IMR-90 (cell line): Measurements from ENCODE around the gene CEP85. TPM values are rescaled to one million over a fixed set of nuclear protein-coding genes. Genes with fewer than 3 reads are reported as not detected.

Experiments
- ATAC-seq: fragments of 200-7000 bp; cut with Tn5 transposase; 2 replicates; pipeline ENCODE4 v1.9.1; 2020; ENCODE audit warnings: low read depth, mild to moderate bottlenecking, moderate library complexity
- BruUV-seq: library from RNA; stranded (reverse); fragments of 400-500 nt; replicated peaks from 2 replicates; lab custom pipeline; 2021; lab: Mats Ljungman, UMichigan
- CTCF ChIA-PET: fragments of 300-600 bp; formaldehyde crosslinking; extraction: SDS; loops from one replicate; lab custom pipeline; 2021; ENCODE audit warnings: antibody characterized with exemption; lab: Yijun Ruan, JAX
- POLR2A ChIA-PET: fragments of 300-600 bp; sonication (Branson Sonifier 250); formaldehyde crosslinking; loops from one replicate; lab custom pipeline; 2022; ENCODE audit warnings: antibody characterized with exemption; ENCODE audit not compliant: unreplicated experiment; lab: Charles Lee
- DNase-seq: peaks from one replicate; pipeline ENCODE4 v3.0.0; 2013
- H2AFZ ChIP-seq: replicated peaks from 2 replicates; pipeline ENCODE3; 2013; ENCODE audit warnings: low read length, mild to moderate bottlenecking; ENCODE audit not compliant: poor library complexity
- H2AK5ac ChIP-seq: 2 replicates; pipeline ENCODE4 v1.6.1; 2013; ENCODE audit warnings: low read depth, low read length, inconsistent platforms
- H2AK9ac ChIP-seq: replicated peaks from 2 replicates; pipeline ENCODE3; 2013; ENCODE audit warnings: mild to moderate bottlenecking, low read depth, low read length, moderate library complexity; ENCODE audit not compliant: poor library complexity
- H2BK120ac ChIP-seq: 2 replicates; pipeline ENCODE4 v1.6.1; 2013; ENCODE audit warnings: low read depth, low read length, inconsistent platforms
- H2BK15ac ChIP-seq: 3 replicates; pipeline ENCODE4 v1.6.1; 2013; ENCODE audit warnings: low read depth, low read length, inconsistent platforms
- H2BK20ac ChIP-seq: 2 replicates; pipeline ENCODE4 v1.6.1; 2013; ENCODE audit warnings: low read depth, mild to moderate bottlenecking, inconsistent platforms, low read length, moderate library complexity
- H2BK5ac ChIP-seq: 2 replicates; pipeline ENCODE4 v1.6.1; 2013; ENCODE audit warnings: mild to moderate bottlenecking, low read depth, low read length, inconsistent platforms; ENCODE audit not compliant: poor library complexity, severe bottlenecking
- H3K14ac ChIP-seq: replicated peaks from 2 replicates; pipeline ENCODE4 v1.6.1; 2013; ENCODE audit warnings: low read depth, low read length, inconsistent platforms
- H3K18ac ChIP-seq: 2 replicates; pipeline ENCODE4 v1.6.1; 2013; ENCODE audit warnings: low read depth, low read length, control low read depth
- H3K23ac ChIP-seq: 2 replicates; pipeline ENCODE4 v1.6.1; 2013; ENCODE audit warnings: low read depth, low read length, inconsistent platforms
- H3K27ac ChIP-seq: 2 replicates; pipeline ENCODE4 v1.5.1; 2013; ENCODE audit warnings: mild to moderate bottlenecking, control low read depth, low read length; ENCODE audit not compliant: insufficient read depth
- H3K27me3 ChIP-seq: 2 replicates; pipeline ENCODE4 v1.6.1; 2013; ENCODE audit warnings: low read length; ENCODE audit not compliant: control insufficient read depth, insufficient read depth
- H3K36me3 ChIP-seq: 2 replicates; pipeline ENCODE4 v1.6.1; 2013; ENCODE audit warnings: low read length, mixed read lengths; ENCODE audit not compliant: control insufficient read depth, insufficient read depth
- H3K4ac ChIP-seq: 2 replicates; pipeline ENCODE4 v1.6.1; 2013; ENCODE audit warnings: low read depth, low read length, inconsistent platforms
- H3K4me1 ChIP-seq: 2 replicates; pipeline ENCODE4 v1.6.1; 2013; ENCODE audit warnings: low read length, mixed read lengths; ENCODE audit not compliant: control insufficient read depth, insufficient read depth
- H3K4me2 ChIP-seq: 2 replicates; pipeline ENCODE4 v1.6.1; 2013; ENCODE audit warnings: low read depth, mild to moderate bottlenecking, control low read depth, low read length, moderate library complexity
- H3K4me3 ChIP-seq: 2 replicates; pipeline ENCODE4 v1.5.1; 2013; ENCODE audit warnings: low read depth, mild to moderate bottlenecking, control low read depth, low read length, moderate library complexity; ENCODE audit not compliant: insufficient read depth
- H3K56ac ChIP-seq: 2 replicates; pipeline ENCODE4 v1.6.1; 2013; ENCODE audit warnings: low read length, inconsistent platforms; ENCODE audit not compliant: insufficient read depth; ENCODE audit errors: extremely low read depth
- H3K79me1 ChIP-seq, 2 experiments: 2 replicates each; pipeline ENCODE4 v1.6.1; 2013; ENCODE audit warnings: low read length in 2 of 2, inconsistent platforms in 1 of 2, low read depth in 1 of 2
- H3K9ac ChIP-seq: 2 replicates; pipeline ENCODE4 v1.6.1; 2013; ENCODE audit warnings: low read depth, low read length, control low read depth
- H3K9me1 ChIP-seq: 2 replicates; pipeline ENCODE4 v1.6.1; 2013; ENCODE audit warnings: low read length, inconsistent platforms; ENCODE audit not compliant: insufficient read depth
- H3K9me3 ChIP-seq: 2 replicates; pipeline ENCODE4 v1.6.1; 2013; ENCODE audit warnings: low read length; ENCODE audit not compliant: control insufficient read depth, insufficient read depth
- H4K20me1 ChIP-seq: 2 replicates; pipeline ENCODE4 v1.6.1; 2013; ENCODE audit warnings: low read length, inconsistent platforms; ENCODE audit not compliant: insufficient read depth
- H4K5ac ChIP-seq: 2 replicates; pipeline ENCODE4 v1.6.1; 2013; ENCODE audit warnings: mild to moderate bottlenecking, low read depth, low read length, control low read depth
- H4K8ac ChIP-seq, 2 experiments: 2 replicates each; pipeline ENCODE4 v1.6.1; 2013; ENCODE audit warnings: low read depth in 2 of 2, low read length in 2 of 2, control low read depth in 1 of 2, inconsistent platforms in 1 of 2
- H4K91ac ChIP-seq: 2 replicates; pipeline ENCODE4 v1.6.1; 2013; ENCODE audit warnings: low read depth, low read length, inconsistent platforms; ENCODE audit not compliant: insufficient read depth
- BHLHE40 ChIP-seq: fragments of 150-350 bp; IDR thresholded peaks from 2 replicates; pipeline ENCODE4 v1.6.1; 2016; ENCODE audit warnings: mild to moderate bottlenecking, low read depth, low read length
- CEBPB ChIP-seq: IDR thresholded peaks from 2 replicates; pipeline ENCODE4 v1.6.1; 2012; ENCODE audit warnings: low read depth, low read length, improper control_type of control experiment
- CHD1 ChIP-seq: IDR thresholded peaks from 2 replicates; pipeline ENCODE4 v1.6.1; 2012; ENCODE audit warnings: low read depth, low read length, improper control_type of control experiment
- CTCF ChIP-seq: conservative IDR thresholded peaks from 2 replicates; pipeline ENCODE4 v1.5.1; 2012; ENCODE audit warnings: mild to moderate bottlenecking, low read depth, low read length, improper control_type of control experiment
- ELK1 ChIP-seq: fragments of 150-350 bp; IDR thresholded peaks from 2 replicates; pipeline ENCODE4 v1.6.1; 2016; ENCODE audit warnings: low read depth, mild to moderate bottlenecking, low read length, moderate library complexity, borderline replicate concordance
- FOS ChIP-seq: fragments of 150-350 bp; IDR thresholded peaks from 2 replicates; pipeline ENCODE4 v1.6.1; 2016; ENCODE audit warnings: low read depth, low read length
- MAFK ChIP-seq: IDR thresholded peaks from 2 replicates; pipeline ENCODE4 v1.6.1; 2012; ENCODE audit warnings: low read depth, low read length, improper control_type of control experiment
- MAZ ChIP-seq: IDR thresholded peaks from 2 replicates; pipeline ENCODE4 v1.6.1; 2012; ENCODE audit warnings: low read depth, mild to moderate bottlenecking, low read length, improper control_type of control experiment, moderate library complexity, borderline replicate concordance
- NFE2L2 ChIP-seq: fragments of 150-350 bp; IDR thresholded peaks from 2 replicates; pipeline ENCODE4 v1.6.1; 2016; ENCODE audit warnings: low read depth, mild to moderate bottlenecking, low read length
- RAD21 ChIP-seq: IDR thresholded peaks from 2 replicates; pipeline ENCODE4 v1.6.1; 2012; ENCODE audit warnings: low read length, improper control_type of control experiment
- RCOR1 ChIP-seq: IDR thresholded peaks from 2 replicates; pipeline ENCODE4 v1.6.1; 2012; ENCODE audit warnings: mild to moderate bottlenecking, low read length, improper control_type of control experiment; ENCODE audit not compliant: insufficient replicate concordance
- RFX5 ChIP-seq: IDR thresholded peaks from 2 replicates; pipeline ENCODE4 v1.8.0; 2012; ENCODE audit warnings: low read depth, mild to moderate bottlenecking, low read length, moderate library complexity
- SMC3 ChIP-seq: fragments of 150-350 bp; IDR thresholded peaks from 2 replicates; pipeline ENCODE4 v1.6.1; 2016; ENCODE audit warnings: low read depth, mild to moderate bottlenecking, antibody characterized with exemption, low read length, moderate library complexity
- WGBS, 2 experiments: methylation state at CpG; one replicate each; pipeline versions ENCODE4 v1.1.5 to v1.1.7; 2013; ENCODE audit warnings: missing lambda C conversion rate in 2 of 2; ENCODE audit not compliant: insufficient read length in 1 of 2; ENCODE audit errors: extremely low coverage in 2 of 2; 5-methylcytosine and 5-hydroxymethylcytosine counted together
- dilution Hi-C: fragments of 300-500 bp; cut with HindIII; formaldehyde crosslinking; loops from one replicate; pipeline ENCODE4 v1.14.3; 2018; ENCODE audit warnings: low sequenced_read_pairs; ENCODE audit not compliant: unreplicated experiment
- in situ Hi-C: fragments of 300-500 bp; cut with MboI; formaldehyde crosslinking; loops from 3 replicates; pipeline ENCODE4 v1.14.3; 2019; ENCODE audit warnings: low sequenced_read_pairs, inconsistent platforms, mixed read lengths
- intact Hi-C: fragments of 100-400 bp; cut with micrococcal nuclease; formaldehyde crosslinking; loops from 2 replicates; pipeline ENCODE4 v1.10.0; 2022
- polyA plus RNA-seq, 3 experiments: library from polyadenylated mRNA; depleted of rRNA; stranded (reverse); fragments of >200 nt; gene quantifications; 2 replicates each; pipeline ENCODE4 v1.2.3, GENCODE V29; 2012; ENCODE audit warnings: low replicate concordance in 1 of 3
- total RNA-seq: library from RNA; depleted of rRNA; stranded (reverse); fragments of >200 nt; gene quantifications from 2 replicates; pipeline ENCODE4 v1.2.3, GENCODE V29; 2012

The CEP85 gene
- total and polyA plus RNA-seq, 2 of the 4 experiments (the other 2 are of a cell fraction) = 11.5 to 11.8 TPM

DNA sequence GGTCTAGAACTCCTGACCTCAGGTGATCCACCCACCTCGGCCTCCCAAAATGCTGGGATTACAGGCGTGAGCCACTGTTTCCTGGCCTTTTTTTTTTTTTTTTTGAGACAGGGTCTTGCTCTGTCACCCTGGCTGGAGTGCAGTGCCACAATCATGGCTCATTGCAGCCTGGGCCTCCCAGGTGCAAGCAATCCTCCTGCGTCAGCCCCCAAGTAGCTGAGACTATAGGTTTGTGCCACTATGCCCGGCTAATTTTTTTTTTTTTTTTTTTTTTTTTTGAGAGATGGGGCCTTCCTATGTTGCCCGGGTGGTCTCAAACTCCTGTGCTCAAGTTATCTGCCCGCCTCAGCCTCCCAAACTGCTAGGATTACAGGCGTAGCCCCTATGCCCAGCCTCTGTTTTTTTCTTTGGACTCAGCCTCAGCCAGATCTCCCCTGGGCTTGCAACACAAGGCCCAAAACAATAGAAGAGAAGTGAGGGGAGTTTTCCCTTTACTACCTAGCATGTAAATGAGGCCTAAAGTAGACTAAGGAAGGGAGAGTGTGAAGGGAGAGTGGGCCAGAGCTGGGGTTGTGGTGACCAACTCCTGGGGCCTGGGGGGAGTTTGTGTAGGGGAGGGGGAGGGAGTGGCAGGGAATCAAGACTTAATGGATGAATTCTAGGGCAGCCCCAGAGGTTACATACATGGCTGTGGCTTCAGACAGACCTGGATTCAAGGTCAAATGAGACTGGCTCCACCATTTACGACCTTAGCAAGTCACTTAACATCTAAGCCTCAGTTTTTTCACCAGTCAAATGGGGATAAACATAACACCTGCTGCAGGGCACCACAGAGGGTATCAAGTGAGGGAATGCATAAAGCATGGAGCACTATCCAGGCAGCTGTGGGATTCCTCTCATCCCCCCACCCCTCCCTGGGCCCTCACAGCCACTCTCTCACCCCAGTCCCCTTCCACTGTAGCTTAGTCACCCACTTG lies 82.2 kb downstream of the CEP85 start:
- WGBS, 2 experiments = 80% methylated on average over 1 of the region's 8 CpGs; no CpG with 5 or more reads in 1 of the 2 experiments
- ATAC-seq (no peak), DNase-seq (no peak)
- no peak overlapping the region for H4K91ac ChIP-seq
- no peaks in the 10 kb centered on the region for H3K36me3 ChIP-seq
- intact Hi-C loops = no loop called here
- H2BK20ac ChIP-seq = no peak overlapping the region
- peaks cover 2% of the 10 kb centered on the region; the same call in 1 of the 2 replicates for H3K4me1 ChIP-seq
- H4K20me1 ChIP-seq = no peaks in the 10 kb centered on the region
- no peak overlapping the region for H2AFZ ChIP-seq
- no peak overlapping the region for H3K4ac ChIP-seq
- H3K27me3 ChIP-seq = peaks cover 4% of the 10 kb centered on the region; the same call in 1 of the 2 replicates
- no peaks in the 10 kb centered on the region for H3K79me1 ChIP-seq
- no peak overlapping the region for H2AK5ac ChIP-seq
- no peak overlapping the region for H3K4me3 ChIP-seq
- no peak overlapping the region for H3K56ac ChIP-seq
- ChIA-PET CTCF (interaction anchor here (0.7 to 1.9 kb wide), 2 partner anchors 37 to 38 kb away, joined by 3 to 5 read pairs; no protein-coding TSS in a partner anchor), POLR2A (interaction anchor here (0.6 kb wide), 1 partner anchor 39 kb away, joined by 3 read pairs; no protein-coding TSS in a partner anchor)
- no peak overlapping the region for H3K9ac ChIP-seq
- H3K18ac ChIP-seq = no peak overlapping the region
- no peak overlapping the region for H3K27ac ChIP-seq
- no peaks in the 10 kb centered on the region for H3K9me1 ChIP-seq
- no peak overlapping the region for H4K5ac ChIP-seq
- in situ Hi-C loops = no loop called here
- H2AK9ac ChIP-seq = peak overlapping the region; percentile 72
- no peak overlapping the region for H3K23ac ChIP-seq
- no peak overlapping the region for H2BK15ac ChIP-seq
- H3K14ac ChIP-seq = no peak overlapping the region
- H3K4me2 ChIP-seq = no peak overlapping the region
- H3K9me3 ChIP-seq = no peaks in the 10 kb centered on the region
- no TSS peak for BruUV-seq
- no peak overlapping the region for H4K8ac ChIP-seq
- H2BK120ac ChIP-seq = no peak overlapping the region
- H2BK5ac ChIP-seq = no peak overlapping the region
- dilution Hi-C loops = no loop called here
- TF ChIP-seq BHLHE40 (no peak), RCOR1 (no peak), NFE2L2 (no peak), MAZ (no peak), FOS (no peak), CHD1 (no peak), RAD21 (no peak), SMC3 (no peak), MAFK (no peak), RFX5 (no peak), CTCF (no peak), CEBPB (no peak), ELK1 (no peak)
